Measurements from ENCODE around the gene TM4SF18.
"Not testable (repeated sequence)": the region's sequence is repeated elsewhere in the genome, so short reads cannot be mapped to it uniquely, and the experiment has no call there.

Gene TM4SF18, protein sequence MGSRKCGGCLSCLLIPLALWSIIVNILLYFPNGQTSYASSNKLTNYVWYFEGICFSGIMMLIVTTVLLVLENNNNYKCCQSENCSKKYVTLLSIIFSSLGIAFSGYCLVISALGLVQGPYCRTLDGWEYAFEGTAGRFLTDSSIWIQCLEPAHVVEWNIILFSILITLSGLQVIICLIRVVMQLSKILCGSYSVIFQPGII

GRCh38 chr3:149333176-149333859, at the start of gene TM4SF18:
Gene TM4SF18 (minus strand): TSS chr3:149333636. CDS start chr3:149333382, 254 bp downstream.
- no peak for DNase-seq (ENCODE audit: low read depth)

DNA sequence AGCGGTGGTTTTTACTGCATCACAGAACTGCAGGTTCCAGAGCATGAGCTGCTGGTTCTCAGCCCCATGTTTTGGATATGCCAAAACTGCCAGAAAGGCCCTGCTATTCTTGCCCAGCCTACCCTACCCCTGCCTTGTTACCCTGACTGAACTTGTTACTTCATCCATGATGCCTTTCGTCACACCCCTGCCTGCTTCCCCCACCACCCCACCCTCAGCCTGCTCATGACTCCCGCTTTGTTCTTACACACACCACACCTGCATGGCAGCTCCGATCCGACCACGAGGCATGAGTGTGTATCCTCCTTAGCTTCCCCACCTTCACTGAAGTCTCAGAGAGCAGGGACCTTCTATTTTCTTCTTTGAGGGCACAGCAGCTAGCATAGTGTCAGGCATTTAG, 49.1 kb upstream of the TM4SF18 start:
- no peak for DNase-seq (ENCODE audit: low read depth)

GRCh38 chr3:149382101-149382467, 48.6 kb upstream of the TM4SF18 start:
- peak; percentile 74 for DNase-seq (ENCODE audit: low read depth)

DNA sequence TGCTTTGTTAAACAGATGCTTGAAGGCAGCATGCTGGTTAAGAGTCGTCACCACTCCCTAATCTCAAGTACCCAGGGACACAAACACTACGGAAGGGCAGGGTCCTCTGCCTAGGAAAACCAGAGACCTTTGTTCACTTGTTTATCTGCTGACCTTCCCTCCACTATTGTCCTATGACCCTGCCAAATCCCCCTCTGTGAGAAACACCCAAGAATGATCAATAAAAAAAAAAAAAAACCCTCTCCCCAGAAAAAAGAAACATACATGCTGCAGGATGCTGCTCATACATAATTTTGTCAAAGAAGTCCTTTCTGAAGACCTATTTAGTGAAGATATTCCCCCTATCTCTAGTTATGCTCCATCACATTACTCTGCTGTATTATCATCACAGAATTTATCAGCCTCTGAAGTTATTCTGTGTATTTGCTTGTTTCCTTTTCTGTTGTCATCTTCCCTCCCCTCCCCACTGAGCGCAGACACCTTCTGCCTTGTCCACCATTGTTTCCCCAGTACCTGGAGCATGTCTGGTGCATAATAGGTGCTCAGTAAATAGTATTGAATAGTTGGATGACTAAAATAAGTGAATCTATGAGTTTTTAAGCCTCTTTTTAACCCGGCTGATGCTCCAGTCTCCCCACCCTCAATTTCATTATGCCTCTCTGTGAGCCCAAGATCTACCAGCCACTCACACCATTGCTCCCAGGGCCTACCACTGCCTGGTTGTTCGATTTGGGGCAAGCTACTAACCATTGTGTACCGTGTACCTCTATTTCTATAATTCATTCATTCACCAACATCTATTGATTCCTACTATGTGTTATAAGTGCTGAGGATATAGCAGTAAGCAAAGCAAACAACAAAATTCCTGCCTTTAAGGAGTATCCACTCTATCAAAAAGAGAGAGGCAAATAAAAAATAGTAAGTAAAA, 48.0 kb upstream of the TM4SF18 start:
- no peak for DNase-seq (ENCODE audit: low read depth)

- not testable (repeated sequence) for DNase-seq (ENCODE audit: low read depth)
Measured at GRCh38 chr3:149380220-149380619, 46.8 kb upstream of the TM4SF18 start.

- no peak for DNase-seq (ENCODE audit: low read depth)
Measured at GRCh38 chr3:149378478-149379309, 45.3 kb upstream of the TM4SF18 start.

- DNase-seq (ENCODE audit: low read depth): no peak
Measured at GRCh38 chr3:149377408-149378364, 44.2 kb upstream of the TM4SF18 start, which contains the start of gene TM4SF1. Gene TM4SF1 (minus strand): TSS chr3:149377649. CDS start chr3:149377547, 102 bp downstream.

DNA sequence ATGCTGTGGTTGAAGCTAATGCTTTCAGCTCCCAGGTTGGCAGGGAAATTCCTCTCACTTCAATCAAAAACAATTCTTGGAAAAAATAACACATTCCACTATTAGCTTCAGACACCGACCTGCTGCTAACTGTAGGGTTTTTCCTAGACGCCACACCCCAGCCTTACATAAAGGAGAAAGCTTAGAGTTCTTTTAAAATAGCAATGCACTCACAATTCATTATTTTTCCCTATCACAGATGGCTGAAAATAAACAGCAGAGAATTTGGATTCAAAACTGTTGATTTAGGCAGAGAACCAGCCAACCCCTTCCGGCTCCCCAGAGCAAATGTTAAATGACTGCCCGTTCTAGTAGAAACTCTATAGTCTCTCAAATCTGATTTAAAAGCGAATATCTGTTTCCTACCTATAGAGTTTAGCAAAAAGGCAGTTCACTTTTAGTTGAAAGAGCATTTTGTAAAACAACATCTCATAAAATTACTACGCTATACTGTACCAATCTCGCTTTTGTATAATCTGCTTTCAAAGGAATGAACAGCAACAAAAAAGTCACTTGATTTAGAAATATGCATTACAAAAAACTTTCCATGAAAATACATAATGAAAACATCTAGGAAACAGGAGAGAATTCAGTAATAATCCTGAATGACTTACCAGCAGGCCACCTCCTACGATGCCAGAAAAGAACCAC, 43.4 kb upstream of the TM4SF18 start:
- peak; percentile 35 for DNase-seq (ENCODE audit: low read depth)

DNA sequence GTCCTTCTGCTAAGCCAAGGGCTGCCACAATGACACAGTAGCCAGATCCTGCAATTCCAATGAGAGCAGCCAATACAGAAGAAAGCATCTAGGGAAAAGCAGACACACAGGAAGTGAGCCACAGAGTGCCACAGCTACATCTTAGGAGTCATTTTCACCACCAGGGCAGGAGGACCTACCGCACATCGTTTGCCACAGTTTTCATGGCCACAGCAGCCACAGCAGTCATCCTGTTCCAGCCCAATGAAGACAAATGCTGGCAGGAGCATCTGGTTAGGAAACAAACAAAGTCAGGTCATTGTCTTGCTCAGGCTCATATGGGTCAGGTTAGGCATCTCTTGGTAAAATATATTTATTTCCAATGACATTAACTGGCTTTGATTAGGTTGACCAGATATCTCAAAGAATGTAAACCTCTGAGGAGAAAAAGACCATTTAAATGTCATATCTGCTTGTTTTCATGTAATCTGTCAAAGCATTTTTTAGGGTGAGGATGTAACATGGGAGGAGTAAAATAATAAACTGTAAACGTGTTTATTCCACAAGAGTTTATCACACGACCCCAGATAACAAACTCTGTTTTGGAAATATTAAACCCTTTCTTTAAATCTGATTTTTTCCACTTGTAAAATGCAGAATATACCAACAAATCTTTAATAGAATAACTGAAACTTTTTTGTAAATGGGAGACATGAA, 42.2 kb upstream of the TM4SF18 start:
- DNase-seq (ENCODE audit: low read depth): no peak

DNA sequence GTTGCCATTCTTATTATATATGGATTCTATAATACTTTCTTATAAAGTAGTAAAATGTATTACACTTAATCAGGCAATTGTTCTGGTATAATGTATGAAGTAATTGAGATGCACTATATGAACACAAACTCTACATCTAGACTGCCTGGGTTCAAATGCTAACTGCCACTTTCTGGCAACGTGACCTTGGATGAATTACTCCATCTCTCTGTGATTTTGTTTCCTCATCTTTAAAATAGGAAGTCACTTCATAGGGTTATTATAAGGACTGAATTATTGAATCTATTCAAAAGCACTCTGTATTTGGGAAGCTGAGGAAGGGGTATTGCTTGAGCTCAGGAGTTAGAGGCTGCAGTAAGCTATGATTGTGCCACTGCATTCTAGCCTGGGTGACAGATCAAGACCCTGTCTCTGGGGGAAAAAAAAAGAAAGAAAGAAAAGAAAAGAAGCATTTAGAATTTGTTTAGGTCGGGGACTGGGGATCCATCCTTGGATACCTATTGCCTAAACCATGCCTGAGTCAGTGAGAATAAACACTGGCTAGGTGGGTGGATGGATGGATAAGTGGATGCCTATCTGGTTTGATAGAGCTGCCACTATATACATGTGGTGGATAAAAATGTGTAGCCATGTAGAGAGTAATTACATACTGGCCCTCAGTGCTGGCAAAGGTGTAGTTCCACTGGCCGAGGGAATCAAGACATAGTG, 41.5 kb upstream of the TM4SF18 start:
- DNase-seq (ENCODE audit: low read depth): no peak

DNA sequence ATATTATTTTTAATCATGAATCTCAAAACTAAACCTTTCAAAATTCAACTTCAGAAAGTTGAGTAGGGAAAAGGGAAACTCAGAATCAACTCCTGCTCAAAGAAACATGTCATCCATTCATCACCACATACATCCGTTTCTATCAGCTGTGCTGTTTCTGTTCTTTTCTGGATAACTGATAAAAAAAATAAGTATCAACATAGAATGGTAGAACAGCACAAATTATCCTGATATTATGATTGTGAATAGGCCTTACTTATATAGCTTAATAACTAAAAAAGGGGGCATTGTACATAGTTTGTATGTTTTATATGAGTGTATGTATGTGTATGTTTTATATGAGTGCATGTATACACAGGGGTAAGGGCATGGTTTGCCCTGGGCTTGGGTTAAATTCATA, 41.0 kb upstream of the TM4SF18 start:
- no peak for DNase-seq (ENCODE audit: low read depth)

- DNase-seq (ENCODE audit: low read depth): peak; percentile 89
Measured at GRCh38 chr3:149373235-149374125, 40.0 kb upstream of the TM4SF18 start.

GRCh38 chr3:149371723-149372114, 38.3 kb upstream of the TM4SF18 start:
- DNase-seq (ENCODE audit: low read depth): no peak

DNA sequence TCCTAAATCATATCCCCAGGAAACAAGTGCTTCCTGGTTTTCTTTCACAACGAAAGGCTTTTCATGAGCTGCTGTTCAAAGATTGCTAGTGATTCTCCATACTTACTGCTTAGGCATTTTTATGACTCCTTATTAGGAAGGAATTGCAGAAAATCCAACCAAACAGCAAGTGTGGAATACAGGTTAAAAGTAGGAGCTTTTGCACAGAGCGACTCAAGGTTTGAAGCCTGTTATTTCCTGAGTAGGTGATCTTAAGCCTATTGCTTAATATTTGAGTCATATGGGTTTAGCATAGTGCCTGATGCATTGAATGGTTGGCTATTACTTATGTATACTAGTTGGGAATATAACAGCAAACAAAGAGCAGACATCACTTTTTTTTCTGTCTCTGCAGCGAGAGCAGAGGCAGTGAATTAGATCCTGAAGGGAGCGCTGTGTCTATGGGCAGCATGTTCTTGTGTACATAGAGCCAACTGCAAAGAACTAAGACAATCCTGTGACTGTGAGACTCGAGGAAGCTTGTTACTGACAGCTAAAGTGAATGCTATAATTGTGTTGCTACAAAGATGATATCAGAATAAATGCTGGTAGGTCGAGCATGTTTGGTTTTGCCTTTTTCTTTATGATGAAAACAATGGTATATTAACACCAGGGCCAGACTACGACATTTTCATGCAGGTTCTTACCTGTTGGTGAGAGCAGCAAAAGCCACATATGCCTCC, 37.7 kb upstream of the TM4SF18 start:
- peak; percentile 24 for DNase-seq (ENCODE audit: low read depth)

GRCh38 chr3:149369991-149370866, 36.8 kb upstream of the TM4SF18 start:
- DNase-seq (ENCODE audit: low read depth): no peak
